ENCODE measurements around the gene KRTAP22-2. TPM values are rescaled to one million over a fixed set of nuclear protein-coding genes. Genes with fewer than 3 reads are reported as not detected.

Gene KRTAP22-2
- total RNA-seq, result not detected

GRCh38 chr21:30590297-30590696, at the start of gene KRTAP22-2:
TSS of gene KRTAP22-2 (minus strand) at chr21:30590397.
- Histone ChIP-seq H3K27ac (no peak within 1 kb of the TSS), H3K4me1 (no peaks in the 10 kb centered on the region), H3K27me3 (no peaks in the 10 kb centered on the region), H3K9me3 (no peaks in the 10 kb centered on the region), H3K36me3 (no peaks in the 10 kb centered on the region), H3K4me3 (no peak within 1 kb of the TSS)
- intact Hi-C loops (cut with DNase I), result no loop called here
- no peak for TF ChIP-seq CTCF (IDR thresholded peaks at IDR 0.05)
- no peak for DNase-seq (ENCODE audit: low spot score in 2 of 2)

- Histone ChIP-seq H3K27ac (no peak overlapping the region), H3K4me3 (no peak overlapping the region), H3K4me1 (no peaks in the 10 kb centered on the region), H3K9me3 (no peaks in the 10 kb centered on the region), H3K27me3 (no peaks in the 10 kb centered on the region), H3K36me3 (no peaks in the 10 kb centered on the region)
- TF ChIP-seq CTCF (IDR thresholded peaks at IDR 0.05), result no peak
- no peak for DNase-seq (ENCODE audit: low spot score in 2 of 2)
- intact Hi-C loops (cut with DNase I), result no loop called here
These were observed 48.5 kb upstream of the KRTAP22-2 start for GRCh38 chr21:30638686-30639085.

- no peak within 1 kb of the TSS for H3K27ac ChIP-seq
- no peaks in the 10 kb centered on the region for H3K9me3 ChIP-seq
- no peaks in the 10 kb centered on the region for H3K4me1 ChIP-seq
- intact Hi-C loops (cut with DNase I), result no loop called here
- DNase-seq (ENCODE audit: low spot score in 2 of 2), result no peak
- no peak within 1 kb of the TSS for H3K4me3 ChIP-seq
- no peak for TF ChIP-seq CTCF (IDR thresholded peaks at IDR 0.05)
- no peaks in the 10 kb centered on the region for H3K36me3 ChIP-seq
- no peaks in the 10 kb centered on the region for H3K27me3 ChIP-seq
These were observed 44.7 kb upstream of the KRTAP22-2 start, which contains the start of gene KRTAP20-2 for GRCh38 chr21:30634906-30635305. TSS of gene KRTAP20-2 (plus strand) at chr21:30635206. CDS start at chr21:30635264, 58 bp downstream.

- Histone ChIP-seq H3K36me3 (no peaks in the 10 kb centered on the region), H3K4me1 (no peaks in the 10 kb centered on the region), H3K27ac (no peak overlapping the region), H3K4me3 (no peak overlapping the region), H3K27me3 (no peaks in the 10 kb centered on the region), H3K9me3 (no peaks in the 10 kb centered on the region)
- intact Hi-C loops (cut with DNase I), result no loop called here
- no peak for DNase-seq (ENCODE audit: low spot score in 2 of 2)
- TF ChIP-seq CTCF (IDR thresholded peaks at IDR 0.05), result no peak
These were observed 39.0 kb upstream of the KRTAP22-2 start for GRCh38 chr21:30629200-30629599.

- Histone ChIP-seq H3K4me3 (no peak overlapping the region), H3K27ac (no peak overlapping the region), H3K9me3 (no peaks in the 10 kb centered on the region), H3K27me3 (no peaks in the 10 kb centered on the region), H3K4me1 (no peaks in the 10 kb centered on the region), H3K36me3 (no peaks in the 10 kb centered on the region)
- no peak for DNase-seq (ENCODE audit: low spot score in 2 of 2)
- intact Hi-C loops (cut with DNase I), result no loop called here
- TF ChIP-seq CTCF (IDR thresholded peaks at IDR 0.05), result no peak
These were observed 37.9 kb upstream of the KRTAP22-2 start for GRCh38 chr21:30628109-30628508.

Measured in ascending aorta (tissue), 2 donors.